GM12872 (cell line): ENCODE data around the gene MGST3.

Experiments
- CTCF ChIP-seq: IDR thresholded peaks from 3 replicates; pipeline ENCODE4 v1.5.1; 2011; ENCODE audit warnings: low read depth, mild to moderate bottlenecking, low read length, moderate library complexity; ENCODE audit not compliant: insufficient read depth

The MGST3 gene

GRCh38 chr1:165698761-165699052, 67.7 kb downstream of the MGST3 start:
- no peak for TF ChIP-seq CTCF

- no peak for TF ChIP-seq CTCF
Observed at GRCh38 chr1:165699577-165699976, 68.5 kb downstream of the MGST3 start.

- TF ChIP-seq CTCF = no peak
Observed at GRCh38 chr1:165703648-165704047, 72.6 kb downstream of the MGST3 start.
